G401.6 (cell line): ENCODE results near the gene TFB1M.
"Not testable (repeated sequence)": the region's sequence is repeated elsewhere in the genome, so short reads cannot be mapped to it uniquely, and the experiment has no call there.

Source experiments
- FAIRE-seq: peaks from 2 replicates; lab custom pipeline; 2012; peaks lifted over from hg19 to GRCh38; lab: Jason Lieb, UNC

TFB1M gene

DNA sequence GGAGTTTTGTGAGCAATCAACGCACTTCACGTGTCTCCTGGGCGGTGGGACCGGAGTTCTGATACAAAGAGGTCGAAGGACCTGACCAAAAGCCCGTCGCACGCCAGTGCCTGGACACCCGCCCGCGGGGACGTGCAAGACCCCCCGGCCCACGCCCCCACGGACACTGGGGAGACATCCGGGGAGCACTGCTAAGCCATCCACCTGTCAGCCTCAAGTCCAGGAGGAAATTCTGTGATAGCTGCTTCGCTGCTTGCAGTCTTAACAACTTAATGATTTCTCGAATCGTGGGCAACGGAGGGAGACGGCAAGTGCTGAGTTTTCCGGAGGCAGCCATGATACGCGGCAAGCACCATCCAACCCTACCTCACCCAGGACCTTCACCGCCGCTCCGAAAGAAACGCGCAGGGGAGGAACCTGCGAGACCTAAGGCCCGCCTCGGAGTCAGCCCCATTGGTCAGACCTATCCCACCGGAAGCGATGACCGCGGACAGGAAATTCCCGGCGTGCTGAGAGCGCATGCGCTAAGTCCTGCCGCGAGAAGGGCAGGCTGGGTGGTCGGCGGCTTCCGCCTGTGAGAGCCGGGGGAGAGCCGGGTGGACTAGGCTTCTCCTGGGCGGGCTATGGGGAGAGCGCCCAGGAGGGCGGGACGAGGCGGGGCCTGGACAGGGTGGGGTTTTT lies at the start of gene TFB1M:
TSS of gene TFB1M (minus strand) at position 393 of the 681 bp plus-strand sequence. CDS start at position 337, 56 bp downstream.
- peak; percentile 99 for FAIRE-seq

GRCh38 chr6:155364021-155364420 lies 49.7 kb upstream of the TFB1M start:
- FAIRE-seq = not testable (repeated sequence)

- FAIRE-seq = not testable (repeated sequence)
Measured at GRCh38 chr6:155362968-155363632, 48.8 kb upstream of the TFB1M start.

- no peak for FAIRE-seq
Measured at GRCh38 chr6:155354167-155354566, 39.9 kb upstream of the TFB1M start.

- no peak for FAIRE-seq
Measured at GRCh38 chr6:155352811-155353210, 38.5 kb upstream of the TFB1M start.

DNA sequence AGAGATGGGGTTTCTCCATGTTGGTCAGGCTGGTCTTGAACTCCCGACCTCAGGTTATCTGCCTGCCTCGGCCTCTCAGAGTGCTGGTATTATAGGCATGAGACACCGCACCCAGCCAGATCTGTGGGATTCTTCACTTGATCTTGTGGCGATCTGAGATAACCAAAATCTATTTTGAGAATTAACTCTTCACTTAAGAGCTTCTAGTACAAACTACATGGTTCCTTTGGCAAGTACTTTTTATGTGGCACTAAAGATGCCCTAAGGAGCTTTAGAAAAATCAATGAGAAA lies 37.8 kb upstream of the TFB1M start:
- FAIRE-seq = no peak

DNA sequence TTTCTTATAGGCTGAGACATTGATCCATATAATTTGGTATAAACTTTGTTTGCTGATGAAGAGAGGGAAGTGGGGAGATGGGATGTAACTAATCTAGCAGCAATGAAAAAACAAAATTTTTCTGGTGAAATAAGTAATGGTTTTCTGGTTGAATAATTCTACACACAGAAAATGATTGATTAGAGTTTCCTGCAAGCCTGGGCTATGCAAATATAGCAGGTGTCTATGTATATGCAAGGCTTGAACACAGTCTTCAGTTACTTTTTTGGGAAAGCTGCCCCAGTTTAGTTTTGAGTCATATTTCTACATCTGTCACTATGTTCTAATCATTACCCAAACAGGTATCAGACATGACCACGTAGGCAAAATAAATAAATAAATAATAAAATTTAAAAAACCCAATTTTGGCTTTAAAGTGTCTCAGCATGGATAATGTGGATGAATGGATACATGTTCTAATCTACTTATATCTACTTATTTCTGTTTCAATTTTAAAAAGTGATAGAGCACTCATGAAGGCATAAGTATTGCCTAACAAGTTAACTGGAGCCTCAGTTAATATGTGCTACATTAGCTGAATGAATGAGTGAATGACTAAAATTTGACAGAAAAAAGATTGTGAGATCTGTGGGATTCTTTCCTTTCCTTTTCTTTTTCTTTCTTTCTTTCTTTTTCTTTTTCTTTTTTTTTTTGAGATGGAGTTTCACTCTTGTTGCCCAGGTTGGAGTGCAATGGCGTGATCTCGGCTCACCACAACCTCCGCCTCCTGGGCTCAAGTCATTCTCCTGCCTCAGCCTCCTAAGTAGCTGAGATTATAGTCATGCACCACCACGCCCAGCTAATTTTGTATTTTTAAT lies 37.2 kb upstream of the TFB1M start:
- no peak for FAIRE-seq

DNA sequence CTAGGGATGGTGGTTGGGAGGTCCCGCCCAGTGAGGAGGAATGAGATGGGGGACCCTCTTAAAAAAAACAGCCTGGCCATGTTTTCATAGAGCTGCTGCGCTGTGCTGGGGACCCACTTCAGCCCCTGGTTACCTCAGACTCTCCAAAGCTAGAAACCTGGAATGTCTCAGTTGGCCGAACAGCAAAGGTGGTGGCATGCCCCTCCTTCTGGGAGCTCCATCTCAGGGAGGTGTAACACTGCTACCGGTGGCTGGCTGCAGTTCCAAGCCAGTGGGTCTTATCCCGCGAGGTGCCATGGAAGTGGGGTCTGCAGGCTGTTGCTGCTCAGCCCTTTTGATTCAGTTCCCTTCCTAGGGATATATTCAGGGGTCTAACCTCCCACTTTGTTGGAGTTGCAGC lies 35.7 kb upstream of the TFB1M start:
- no peak for FAIRE-seq

DNA sequence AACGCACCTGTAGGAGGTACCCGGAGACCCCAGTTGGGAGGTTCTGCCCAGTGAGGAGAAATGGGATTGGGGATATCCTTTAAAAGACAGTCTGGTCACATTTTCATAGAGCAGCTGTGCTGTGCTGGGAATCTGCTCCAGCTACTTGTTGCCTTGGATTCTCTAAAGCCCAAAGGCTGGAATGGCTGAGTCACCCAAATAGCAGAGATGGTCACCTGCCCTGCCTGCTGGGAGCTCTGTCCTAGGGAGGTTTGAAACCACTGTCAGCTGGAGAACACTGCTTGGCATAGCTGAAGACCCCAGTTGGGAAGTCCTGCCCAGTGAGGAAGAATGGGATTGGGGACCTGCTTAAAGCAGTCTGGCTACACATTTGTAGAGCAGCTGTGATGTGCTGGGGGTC lies 34.8 kb upstream of the TFB1M start:
- no peak for FAIRE-seq

DNA sequence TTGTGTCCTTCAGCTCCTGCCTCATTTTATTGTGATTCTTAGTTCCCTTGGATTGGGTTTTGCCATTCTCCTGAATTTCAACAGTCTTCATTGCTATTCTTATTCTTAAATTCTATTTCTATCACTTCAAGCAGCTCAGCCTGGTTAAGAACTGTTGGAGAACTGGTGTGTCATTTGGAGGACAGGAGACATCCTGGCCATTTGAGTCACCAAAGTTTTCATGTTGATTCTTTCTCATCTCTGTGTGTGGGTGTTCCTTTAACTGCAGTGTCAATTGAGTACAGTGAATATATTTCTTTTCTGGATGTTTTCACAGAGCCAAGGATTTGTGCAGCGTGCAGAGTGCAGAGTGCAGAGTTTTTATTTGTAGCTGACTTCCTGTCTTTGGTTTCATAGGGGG lies 33.5 kb upstream of the TFB1M start:
- no peak for FAIRE-seq

GRCh38 chr6:155346957-155347356 lies 32.7 kb upstream of the TFB1M start:
- FAIRE-seq = no peak

GRCh38 chr6:155344341-155345006 lies 30.2 kb upstream of the TFB1M start:
- no peak for FAIRE-seq

DNA sequence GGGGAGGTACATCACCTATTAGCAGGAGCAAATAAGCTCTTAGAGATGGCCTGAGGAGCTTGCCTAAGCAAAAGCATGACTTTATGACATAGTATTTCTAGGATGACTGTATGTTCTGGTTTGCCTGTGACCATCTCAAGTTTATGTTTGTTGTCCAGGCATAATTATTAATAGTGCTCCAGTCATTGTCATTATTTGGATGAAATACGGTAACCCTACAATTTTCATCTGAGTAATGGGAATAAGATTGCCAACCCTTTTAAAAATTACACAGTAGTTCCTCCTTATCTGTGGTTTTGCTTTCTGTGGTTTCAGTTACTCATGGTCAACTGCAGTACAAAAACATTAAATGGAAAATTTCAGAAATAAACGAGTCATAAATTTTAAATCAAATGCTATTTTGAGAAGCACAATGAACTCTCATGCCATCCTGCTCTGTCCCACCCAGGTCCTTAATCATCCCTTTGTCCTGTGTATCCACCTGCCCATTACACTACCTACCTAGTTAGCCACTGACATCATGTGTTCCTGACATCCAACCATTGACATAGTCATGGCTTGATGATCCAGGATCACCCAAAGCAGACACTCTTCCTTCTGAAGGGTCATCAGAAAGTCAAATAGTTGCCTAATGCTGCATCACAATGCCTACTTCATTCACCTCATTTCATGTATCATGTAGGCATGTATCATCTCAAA lies 27.0 kb upstream of the TFB1M start:
- no peak for FAIRE-seq

GRCh38 chr6:155340464-155341129 lies 26.3 kb upstream of the TFB1M start:
- no peak for FAIRE-seq

DNA sequence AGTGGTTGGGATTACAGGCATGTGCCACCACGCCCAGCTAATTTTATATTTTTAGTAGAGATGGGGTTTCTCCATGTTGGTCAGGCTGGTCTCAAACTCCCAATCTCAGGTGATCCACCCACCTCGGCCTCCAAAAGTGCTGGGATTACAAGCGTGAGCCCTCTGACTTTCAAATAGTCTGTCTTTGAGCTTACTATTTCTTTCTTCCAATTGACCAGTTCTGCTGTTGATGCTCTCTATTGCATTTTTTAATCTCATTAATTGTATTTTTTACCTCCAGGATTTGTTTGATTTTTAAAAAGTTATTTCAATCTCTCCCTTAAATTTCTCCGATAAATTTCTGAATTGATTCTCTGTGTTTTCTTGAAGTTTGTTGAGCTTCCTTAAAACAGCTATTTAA lies 25.6 kb upstream of the TFB1M start:
- not testable (repeated sequence) for FAIRE-seq

DNA sequence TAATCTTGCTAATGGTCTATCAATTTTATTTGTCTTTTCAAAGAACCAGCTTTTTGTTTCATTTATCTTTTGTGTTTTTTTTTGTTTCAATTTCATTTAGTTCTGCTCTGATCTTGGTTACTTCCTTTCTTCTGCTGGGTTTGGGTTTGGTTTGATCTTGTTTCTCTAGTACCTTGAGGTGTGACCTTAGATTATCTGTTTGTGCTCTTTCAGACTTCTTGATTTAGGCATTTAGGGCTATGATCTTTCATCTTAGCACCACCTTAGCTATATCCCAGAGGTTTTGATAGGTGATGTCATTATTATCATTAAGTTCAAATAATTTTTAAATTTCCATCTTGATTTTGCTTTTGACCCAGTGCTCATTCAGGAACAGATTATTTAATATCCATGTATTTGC lies 24.0 kb upstream of the TFB1M start:
- not testable (repeated sequence) for FAIRE-seq

DNA sequence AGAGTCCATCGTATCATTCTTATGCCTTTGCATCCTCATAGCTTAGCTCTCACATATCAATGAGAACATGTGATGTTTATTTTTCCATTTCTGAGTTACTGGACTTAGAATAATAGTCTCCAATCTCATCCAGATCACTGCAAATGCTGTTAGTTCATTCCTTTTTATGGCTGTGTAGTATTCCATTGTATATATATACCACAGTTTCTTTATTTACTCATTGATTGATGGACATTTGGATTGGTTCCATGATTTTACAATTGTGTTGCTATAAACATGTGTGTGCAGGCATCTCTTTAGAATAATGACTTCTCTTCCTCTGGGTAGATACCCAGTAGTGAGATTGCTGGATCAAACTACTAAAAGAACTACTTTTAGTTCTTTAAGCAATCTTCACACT lies 21.0 kb upstream of the TFB1M start:
- no peak for FAIRE-seq

GRCh38 chr6:155334073-155334472 lies 19.8 kb upstream of the TFB1M start:
- not testable (repeated sequence) for FAIRE-seq

DNA sequence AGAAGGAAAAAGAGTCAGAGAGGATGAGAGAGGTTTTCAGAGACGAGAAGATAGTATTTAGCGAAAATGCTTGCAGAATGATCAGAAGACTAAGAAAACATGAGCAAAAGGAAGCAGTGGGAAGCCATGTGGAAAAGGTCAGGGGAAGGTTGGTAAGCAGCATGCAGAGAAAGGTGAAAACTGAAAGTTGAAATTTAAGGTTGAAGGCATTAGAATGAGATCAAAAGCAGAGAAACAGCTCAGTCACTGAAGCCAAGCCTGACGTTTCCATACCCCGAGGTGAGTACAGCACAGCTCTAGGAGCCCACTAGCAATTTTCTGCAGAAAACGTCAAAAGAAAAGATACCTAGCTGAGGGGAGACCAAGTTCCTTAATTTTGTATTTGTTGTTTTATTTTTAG lies 19.1 kb upstream of the TFB1M start:
- no peak for FAIRE-seq

DNA sequence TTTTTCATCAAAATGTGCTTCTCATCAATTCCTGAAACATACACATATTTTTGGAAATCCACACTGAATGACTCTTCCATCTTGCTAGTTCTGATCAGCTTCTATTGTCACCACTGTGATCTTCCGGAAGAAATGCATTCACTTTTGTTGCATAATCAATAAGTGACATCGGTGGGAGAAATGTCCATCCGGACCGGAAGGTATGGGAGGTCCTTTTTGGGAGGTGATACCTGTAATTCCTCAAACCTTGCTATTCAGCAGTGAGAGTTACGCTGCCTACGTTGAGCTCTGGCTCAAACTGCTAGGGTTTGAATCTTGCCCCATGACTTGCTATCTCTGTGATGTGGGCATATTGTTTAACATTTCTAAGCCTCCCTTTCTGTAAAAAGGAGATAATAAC lies 16.6 kb upstream of the TFB1M start:
- no peak for FAIRE-seq

DNA sequence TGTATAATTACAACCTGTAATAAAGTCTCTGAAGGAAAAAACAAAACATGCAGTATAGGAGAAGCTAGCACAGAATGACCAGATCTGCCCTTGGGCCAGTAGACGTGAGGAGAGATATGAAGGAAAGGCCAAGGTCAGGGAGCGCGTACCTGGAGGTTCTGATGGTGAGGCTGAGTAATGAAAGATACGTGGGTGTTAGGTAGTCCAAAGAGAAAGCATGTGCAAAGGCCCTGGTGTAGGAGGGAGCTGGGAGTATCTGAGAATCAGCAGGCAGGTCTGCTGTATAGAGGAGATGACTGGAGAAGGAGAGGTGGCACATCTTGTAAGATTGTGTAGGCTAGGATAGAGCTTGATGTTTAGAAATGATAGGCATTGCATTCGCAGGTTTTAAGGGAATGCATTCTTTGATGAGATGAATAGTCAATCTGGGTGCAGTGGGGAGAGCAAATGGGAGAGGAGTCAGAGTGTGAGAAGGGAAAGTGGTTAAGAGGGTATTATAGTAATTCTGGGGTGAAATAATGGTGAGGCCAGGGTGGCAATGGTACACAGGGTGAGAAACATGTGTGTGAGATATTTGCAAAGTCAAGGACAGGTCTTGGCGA lies 15.9 kb upstream of the TFB1M start:
- no peak for FAIRE-seq
